NB4 (cell line): Measurements from ENCODE around the gene SSBP1.

Experiments
- DNase-seq: peaks from one replicate; pipeline ENCODE4 v3.0.0; 2010; ENCODE audit warnings: low read depth
- H3K4me3 ChIP-seq: one replicate; pipeline ENCODE4 v1.5.1; 2011; ENCODE audit warnings: mild to moderate bottlenecking, low read depth, low read length, moderate library complexity
- CTCF ChIP-seq: IDR thresholded peaks from one replicate; pipeline ENCODE4 v1.5.1; 2012; ENCODE audit warnings: low read depth, low read length
- MYC ChIP-seq: IDR thresholded peaks from 2 replicates; pipeline ENCODE4 v1.6.1; 2011; ENCODE audit warnings: low read depth, low read length
- POLR2A ChIP-seq: IDR thresholded peaks from 2 replicates; pipeline ENCODE4 v1.6.1; 2011; ENCODE audit warnings: mild to moderate bottlenecking; ENCODE audit not compliant: insufficient read length; ENCODE audit errors: extremely low read depth

SSBP1 gene

GRCh38 chr7:141792526-141792925 lies 54.4 kb downstream of the SSBP1 start:
- no peak for DNase-seq
- no peak for TF ChIP-seq POLR2A
- TF ChIP-seq MYC, result no peak
- TF ChIP-seq CTCF, result no peak
- H3K4me3 ChIP-seq, result no peak overlapping the region
